Kidney epithelial cell (primary cell): ENCODE measurements around the gene ERAP2. TPM values are rescaled to one million over a fixed set of nuclear protein-coding genes. Genes with fewer than 3 reads are reported as not detected.

Source experiments
- DNase-seq: peaks from one replicate; pipeline ENCODE4 v3.0.0-alpha.2; 2010; ENCODE audit warnings: low read depth
- H3K27me3 ChIP-seq: 2 replicates; pipeline ENCODE4 v1.6.0; 2011; ENCODE audit warnings: low read length; ENCODE audit not compliant: control insufficient read depth, insufficient read depth
- H3K36me3 ChIP-seq: 2 replicates; pipeline ENCODE4 v1.5.1; 2011; ENCODE audit warnings: low read length; ENCODE audit not compliant: control insufficient read depth, insufficient read depth
- H3K4me3 ChIP-seq: 2 replicates; pipeline ENCODE4 v1.5.1; 2011; ENCODE audit warnings: low read depth, mild to moderate bottlenecking, control low read depth, low read length
- total RNA-seq: library from RNA; depleted of rRNA; stranded (reverse); fragments of >200 nt; gene quantifications from 2 replicates; pipeline ENCODE4 v1.2.3, GENCODE V29; 2015
- TF ChIP-seq, protein P1 (sequence below): IDR thresholded peaks from 2 replicates; pipeline ENCODE4 v1.5.1; 2011; ENCODE audit warnings: mild to moderate bottlenecking, moderate library complexity, low read length, control low read depth, inconsistent platforms; ENCODE audit not compliant: insufficient read depth, poor library complexity, severe bottlenecking

The ERAP2 gene
- total RNA-seq, 1 donor from 2014 or later: 19.1 TPM

DNA sequence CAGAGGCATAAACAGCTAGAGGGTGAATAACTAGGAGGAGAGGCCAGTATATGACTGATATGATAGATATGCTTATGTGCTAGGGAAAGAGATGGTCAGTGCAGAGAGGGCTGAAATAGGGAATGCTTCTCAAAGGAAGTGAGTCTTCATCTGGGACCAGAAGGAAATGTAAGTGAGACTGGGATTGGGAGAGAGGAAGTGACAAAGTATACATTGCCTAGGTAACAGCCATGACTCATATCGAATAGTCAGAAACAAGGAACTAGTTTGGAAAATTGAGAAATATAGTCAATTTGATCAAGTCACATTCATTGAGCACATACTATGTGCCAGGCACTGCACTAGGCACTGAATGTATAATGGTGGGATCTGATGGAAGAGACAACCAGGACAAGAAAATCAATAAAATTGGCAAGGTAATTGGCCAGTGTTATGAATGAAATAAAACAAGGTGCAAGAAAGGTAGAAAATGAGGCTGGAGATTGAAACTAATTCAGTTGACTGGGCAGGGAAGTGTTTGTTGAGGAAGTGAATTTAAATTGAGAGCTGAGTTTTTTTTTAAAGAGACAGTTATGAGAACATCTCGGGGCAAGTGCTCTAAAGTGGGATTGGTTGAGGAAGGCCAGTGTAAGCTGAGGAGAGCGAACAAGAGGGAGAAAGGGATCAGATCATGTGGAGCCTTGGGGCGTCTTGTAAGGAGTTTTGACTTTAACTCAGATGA lies 4.3 kb downstream of the ERAP2 start:
- Histone ChIP-seq H3K27me3 (no peaks in the 10 kb centered on the region), H3K4me3 (no peak overlapping the region)
- TF ChIP-seq, protein P1, sequence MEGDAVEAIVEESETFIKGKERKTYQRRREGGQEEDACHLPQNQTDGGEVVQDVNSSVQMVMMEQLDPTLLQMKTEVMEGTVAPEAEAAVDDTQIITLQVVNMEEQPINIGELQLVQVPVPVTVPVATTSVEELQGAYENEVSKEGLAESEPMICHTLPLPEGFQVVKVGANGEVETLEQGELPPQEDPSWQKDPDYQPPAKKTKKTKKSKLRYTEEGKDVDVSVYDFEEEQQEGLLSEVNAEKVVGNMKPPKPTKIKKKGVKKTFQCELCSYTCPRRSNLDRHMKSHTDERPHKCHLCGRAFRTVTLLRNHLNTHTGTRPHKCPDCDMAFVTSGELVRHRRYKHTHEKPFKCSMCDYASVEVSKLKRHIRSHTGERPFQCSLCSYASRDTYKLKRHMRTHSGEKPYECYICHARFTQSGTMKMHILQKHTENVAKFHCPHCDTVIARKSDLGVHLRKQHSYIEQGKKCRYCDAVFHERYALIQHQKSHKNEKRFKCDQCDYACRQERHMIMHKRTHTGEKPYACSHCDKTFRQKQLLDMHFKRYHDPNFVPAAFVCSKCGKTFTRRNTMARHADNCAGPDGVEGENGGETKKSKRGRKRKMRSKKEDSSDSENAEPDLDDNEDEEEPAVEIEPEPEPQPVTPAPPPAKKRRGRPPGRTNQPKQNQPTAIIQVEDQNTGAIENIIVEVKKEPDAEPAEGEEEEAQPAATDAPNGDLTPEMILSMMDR: no peak

DNA sequence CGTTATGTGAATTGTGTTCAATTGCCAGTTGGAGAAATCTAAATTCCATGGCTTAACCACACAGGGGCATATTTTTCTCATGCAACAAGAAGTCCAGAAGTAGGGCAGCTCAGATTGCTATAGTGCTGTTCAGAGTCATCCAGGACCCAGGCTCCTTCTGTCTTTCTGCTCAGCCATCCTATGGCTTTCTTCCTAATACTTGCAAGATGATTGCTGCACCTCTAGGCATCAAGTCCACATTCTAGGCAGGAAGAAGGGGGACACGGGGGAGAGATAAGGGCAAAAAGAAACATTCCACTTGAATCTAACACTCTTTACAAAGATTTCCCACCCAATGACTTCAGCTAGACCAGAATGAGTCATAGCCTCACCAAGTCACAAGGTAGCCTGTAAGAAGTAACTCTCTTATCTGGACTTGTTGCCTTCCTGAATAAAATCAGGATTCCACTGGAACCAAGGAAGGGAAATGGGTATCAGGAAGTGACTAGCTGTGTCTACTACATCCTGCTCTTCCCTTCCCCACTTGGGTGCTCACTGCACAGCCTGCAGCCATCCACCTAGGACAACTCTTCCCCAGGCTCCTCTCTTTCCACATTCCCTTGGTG lies 5.3 kb downstream of the ERAP2 start:
- H3K4me3 ChIP-seq: no peak overlapping the region
- peak; percentile 72 for DNase-seq
- no peaks in the 10 kb centered on the region for H3K27me3 ChIP-seq
- TF ChIP-seq, protein P1: no peak
- H3K36me3 ChIP-seq: no peaks in the 10 kb centered on the region

More for the DNA sequence above, 4.3 kb downstream of the ERAP2 start:
- H3K36me3 ChIP-seq: no peaks in the 10 kb centered on the region
- DNase-seq: no peak

DNA sequence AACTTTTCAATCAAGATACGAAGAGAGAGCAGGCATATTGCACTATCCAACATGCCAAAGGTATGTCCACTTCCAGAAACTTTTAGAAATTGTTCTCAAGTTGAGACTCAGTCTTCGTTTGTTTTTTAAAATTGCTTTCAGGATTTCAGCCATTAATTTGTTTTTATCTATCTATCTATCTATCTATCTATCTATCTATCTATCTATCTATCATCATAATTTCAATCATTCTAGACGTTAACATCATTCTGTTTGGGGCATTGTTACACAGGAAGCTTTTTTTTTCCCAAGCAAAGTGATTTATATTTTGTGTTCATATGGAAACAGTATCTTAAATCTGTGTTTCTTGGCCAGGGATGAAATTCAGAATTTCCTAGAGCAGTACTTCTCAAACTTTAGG lies 7.6 kb downstream of the ERAP2 start:
- no peak overlapping the region for H3K4me3 ChIP-seq
- DNase-seq: no peak
- TF ChIP-seq, protein P1: no peak
- H3K36me3 ChIP-seq: no peaks in the 10 kb centered on the region
- H3K27me3 ChIP-seq: no peaks in the 10 kb centered on the region

DNA sequence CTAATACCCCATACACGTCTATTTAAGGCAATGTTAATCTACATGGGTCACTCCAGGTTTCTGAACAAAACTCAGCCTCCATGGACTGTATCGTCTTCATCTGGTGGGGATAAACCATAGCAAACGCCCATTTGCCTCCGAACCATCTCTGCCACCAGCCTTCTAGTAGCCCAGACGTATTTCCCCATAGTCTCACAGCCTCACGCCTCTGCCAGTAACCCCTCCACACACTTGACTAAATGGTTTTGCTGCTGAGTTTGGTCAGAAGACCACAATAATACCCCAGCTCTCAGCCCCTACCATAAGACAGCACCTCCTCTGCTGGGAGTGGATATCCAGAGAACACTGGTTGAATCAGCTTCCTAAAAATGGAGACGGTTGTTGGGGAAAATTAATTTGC lies 8.7 kb downstream of the ERAP2 start:
- Histone ChIP-seq H3K36me3 (no peaks in the 10 kb centered on the region), H3K27me3 (no peaks in the 10 kb centered on the region), H3K4me3 (no peak overlapping the region)
- DNase-seq: no peak
- TF ChIP-seq, protein P1: no peak

DNA sequence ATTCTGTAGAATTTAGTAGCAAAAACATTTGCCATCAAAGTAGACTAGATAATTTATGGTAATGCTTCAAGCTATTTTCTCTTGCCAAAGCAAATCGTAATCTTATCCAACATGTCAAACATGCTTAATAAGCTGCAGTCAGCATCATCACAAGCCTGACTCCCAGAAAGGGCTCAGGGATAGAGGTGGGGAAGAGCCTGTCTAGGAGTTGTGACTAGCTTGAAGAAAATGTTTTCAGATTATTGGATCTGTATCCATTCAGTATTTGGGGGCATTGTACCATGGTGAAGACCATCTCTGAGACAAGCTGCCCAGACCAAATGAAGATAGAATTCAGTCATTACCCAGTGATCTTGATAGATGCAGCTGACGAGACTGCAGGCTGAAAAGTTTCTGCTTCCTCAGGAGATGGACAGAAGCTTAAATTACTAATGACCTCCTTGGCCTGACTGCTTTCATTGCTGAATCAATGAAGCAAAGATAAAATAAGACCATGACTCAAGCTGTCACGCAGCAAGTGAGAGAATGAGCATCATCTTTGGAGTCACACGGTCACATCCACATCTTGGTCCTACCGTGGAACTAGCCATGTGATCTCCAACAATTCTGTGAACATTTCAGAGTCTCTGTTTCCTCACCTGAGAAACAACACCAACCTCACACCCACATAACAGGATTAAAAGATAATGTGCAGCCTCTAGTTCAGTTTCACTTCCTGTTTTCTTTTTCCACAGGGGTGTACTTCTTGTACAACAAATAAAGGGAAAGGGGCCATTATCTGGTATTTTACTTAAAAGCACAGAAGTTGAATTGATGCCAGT lies 9.4 kb downstream of the ERAP2 start:
- Histone ChIP-seq H3K4me3 (no peak overlapping the region), H3K27me3 (no peaks in the 10 kb centered on the region), H3K36me3 (no peaks in the 10 kb centered on the region)
- DNase-seq: peak; percentile 42
- TF ChIP-seq, protein P1: no peak
